HAP-1 (cell line): ENCODE data around the gene ATP6V0A1.
"Not testable (repeated sequence)": the region's sequence is repeated elsewhere in the genome, so short reads cannot be mapped to it uniquely, and the experiment has no call there.

ENCODE experiments used
- DNase-seq, 2 experiments: peaks; one replicate each; pipeline ENCODE4 v3.0.0-alpha.2; 2016 to 2020; ENCODE audit warnings: low spot score in 2 of 2
- H3K27me3 ChIP-seq: fragments of 250-450 bp; sonication (Bioruptor Pico); 2 replicates; pipeline ENCODE4 v1.5.1; 2020; ENCODE audit warnings: low read depth, mild to moderate bottlenecking, moderate library complexity
- H3K36me3 ChIP-seq: fragments of 250-450 bp; sonication (Bioruptor Pico); replicated peaks from 2 replicates; pipeline ENCODE4 v1.5.1; 2020; ENCODE audit warnings: mild to moderate bottlenecking
- H3K4me1 ChIP-seq: fragments of 250-450 bp; sonication (Bioruptor Pico); 2 replicates; pipeline ENCODE4 v1.5.1; 2020; ENCODE audit warnings: mild to moderate bottlenecking
- H3K4me3 ChIP-seq: fragments of 250-450 bp; sonication (Bioruptor Pico); 2 replicates; pipeline ENCODE4 v1.5.1; 2020; ENCODE audit warnings: mild to moderate bottlenecking, moderate library complexity
- H3K9me3 ChIP-seq: fragments of 250-450 bp; sonication (Bioruptor Pico); 2 replicates; pipeline ENCODE4 v1.5.1; 2020; ENCODE audit warnings: mild to moderate bottlenecking, moderate library complexity
- in situ Hi-C: fragments of 300-500 bp; cut with MboI; formaldehyde crosslinking; loops from 3 replicates; pipeline ENCODE4 v1.14.3; 2020; ENCODE audit warnings: low sequenced_read_pairs, inconsistent platforms, mixed read lengths

Gene ATP6V0A1

GRCh38 chr17:42451270-42451669 is 7.4 kb upstream of the ATP6V0A1 start:
- in situ Hi-C loops, H3K4me1 ChIP-seq, H3K36me3 ChIP-seq, H3K4me3 ChIP-seq, H3K9me3 ChIP-seq, DNase-seq, H3K27me3 ChIP-seq: not testable (repeated sequence)

GRCh38 chr17:42453439-42453838 is 5.2 kb upstream of the ATP6V0A1 start:
- Histone ChIP-seq H3K36me3 (no peaks in the 10 kb centered on the region), H3K9me3 (no peaks in the 10 kb centered on the region), H3K4me1 (peaks cover 10% of the 10 kb centered on the region), H3K4me3 (no peak overlapping the region), H3K27me3 (no peaks in the 10 kb centered on the region)
- in situ Hi-C loops = no loop called here
- no peak for DNase-seq

- in situ Hi-C loops, H3K9me3 ChIP-seq: not testable (repeated sequence)
Measured at GRCh38 chr17:42454987-42455386, 3.7 kb upstream of the ATP6V0A1 start.

GRCh38 chr17:42456223-42457106 is 2.2 kb upstream of the ATP6V0A1 start:
- Histone ChIP-seq H3K27me3 (no peaks in the 10 kb centered on the region), H3K9me3 (no peaks in the 10 kb centered on the region), H3K36me3 (no peaks in the 10 kb centered on the region; the same call in 1 of the 2 replicates), H3K4me3 (no peak overlapping the region), H3K4me1 (peaks cover 10% of the 10 kb centered on the region)
- no peak for DNase-seq
- in situ Hi-C loops = no loop called here

More at GRCh38 chr17:42454987-42455386, 3.7 kb upstream of the ATP6V0A1 start:
- H3K4me3 ChIP-seq, DNase-seq, H3K36me3 ChIP-seq, H3K27me3 ChIP-seq: not testable (repeated sequence)
- peaks cover 10% of the 10 kb centered on the region for H3K4me1 ChIP-seq

- Histone ChIP-seq H3K27me3 (no peaks in the 10 kb centered on the region), H3K4me1 (peaks cover 10% of the 10 kb centered on the region), H3K9me3 (no peaks in the 10 kb centered on the region), H3K36me3 (no peaks in the 10 kb centered on the region; the same call in 1 of the 2 replicates), H3K4me3 (no peak overlapping the region)
- in situ Hi-C loops = no loop called here
- DNase-seq = peak in 1 of 2 experiments; percentile 19
Measured at GRCh38 chr17:42457107-42457792, 1.4 kb upstream of the ATP6V0A1 start.

- Histone ChIP-seq H3K27me3 (no peaks in the 10 kb centered on the region), H3K36me3 (no peaks in the 10 kb centered on the region; the same call in 1 of the 2 replicates), H3K4me1 (peaks cover 15% of the 10 kb centered on the region), H3K9me3 (no peaks in the 10 kb centered on the region), H3K4me3 (peak overlapping the region; percentile 60)
- DNase-seq = peak; percentile 60 to 64
- in situ Hi-C loops = no loop called here
Measured at GRCh38 chr17:42459256-42459800, 650 bp downstream of the ATP6V0A1 start.

GRCh38 chr17:42459801-42460281 is 1.2 kb downstream of the ATP6V0A1 start:
- in situ Hi-C loops = no loop called here
- peak in 1 of 2 experiments; percentile 47 for DNase-seq
- H3K4me1 ChIP-seq = peaks cover 15% of the 10 kb centered on the region
- no peaks in the 10 kb centered on the region for H3K9me3 ChIP-seq
- no peaks in the 10 kb centered on the region; the same call in 1 of the 2 replicates for H3K36me3 ChIP-seq
- H3K27me3 ChIP-seq = no peaks in the 10 kb centered on the region
- H3K4me3 ChIP-seq = peak overlapping the region; percentile 60

- no peak for DNase-seq
- in situ Hi-C loops = no loop called here
- Histone ChIP-seq H3K36me3 (no peaks in the 10 kb centered on the region; the same call in none of the 2 replicates), H3K4me1 (peaks cover 15% of the 10 kb centered on the region), H3K4me3 (peak overlapping the region; percentile 60; the same call in 1 of the 2 replicates), H3K27me3 (no peaks in the 10 kb centered on the region), H3K9me3 (no peaks in the 10 kb centered on the region)
Measured at GRCh38 chr17:42460371-42460770, 1.7 kb downstream of the ATP6V0A1 start.

- H3K27me3 ChIP-seq = no peaks in the 10 kb centered on the region
- DNase-seq = no peak
- no peaks in the 10 kb centered on the region for H3K9me3 ChIP-seq
- peaks cover 4% of the 10 kb centered on the region; the same call in 1 of the 2 replicates for H3K4me1 ChIP-seq
- in situ Hi-C loops = no loop called here
- H3K36me3 ChIP-seq = peaks cover 14% of the 10 kb centered on the region
- no peak overlapping the region for H3K4me3 ChIP-seq
Measured at GRCh38 chr17:42463976-42464400, 5.3 kb downstream of the ATP6V0A1 start.

- DNase-seq = no peak
- Histone ChIP-seq H3K4me1 (0 out of 2 replicates have a peak, but pooled peaks cover 4% of the 10 kb centered on the region), H3K4me3 (no peak overlapping the region), H3K27me3 (no peaks in the 10 kb centered on the region), H3K36me3 (peaks cover 35% of the 10 kb centered on the region), H3K9me3 (no peaks in the 10 kb centered on the region)
- in situ Hi-C loops = no loop called here
Measured at GRCh38 chr17:42467889-42468288, 9.2 kb downstream of the ATP6V0A1 start.

GRCh38 chr17:42472709-42473521 is 14.2 kb downstream of the ATP6V0A1 start:
- in situ Hi-C loops = no loop called here

GRCh38 chr17:42474276-42474675 is 15.6 kb downstream of the ATP6V0A1 start:
- in situ Hi-C loops = no loop called here
- no peaks in the 10 kb centered on the region for H3K4me1 ChIP-seq
- no peak for DNase-seq
- H3K36me3 ChIP-seq = peaks cover 48% of the 10 kb centered on the region
- H3K27me3 ChIP-seq = no peaks in the 10 kb centered on the region
- no peak overlapping the region for H3K4me3 ChIP-seq
- no peaks in the 10 kb centered on the region for H3K9me3 ChIP-seq

More at GRCh38 chr17:42472709-42473521, 14.2 kb downstream of the ATP6V0A1 start:
- Histone ChIP-seq H3K36me3 (peaks cover 48% of the 10 kb centered on the region), H3K9me3 (no peaks in the 10 kb centered on the region), H3K4me3 (no peak overlapping the region), H3K27me3 (no peaks in the 10 kb centered on the region), H3K4me1 (no peaks in the 10 kb centered on the region)
- DNase-seq = no peak

- in situ Hi-C loops = no loop called here
- no peak for DNase-seq
Measured at GRCh38 chr17:42475121-42475520, 16.4 kb downstream of the ATP6V0A1 start.

More at GRCh38 chr17:42475121-42475520, 16.4 kb downstream of the ATP6V0A1 start:
- no peaks in the 10 kb centered on the region for H3K4me1 ChIP-seq
- H3K4me3 ChIP-seq = no peak overlapping the region
- H3K27me3 ChIP-seq = no peaks in the 10 kb centered on the region
- peaks cover 45% of the 10 kb centered on the region for H3K36me3 ChIP-seq
- no peaks in the 10 kb centered on the region for H3K9me3 ChIP-seq
